H1 (cell line): Measurements from ENCODE around the gene PIP5K1B. TPM values are rescaled to one million over a fixed set of nuclear protein-coding genes. Genes with fewer than 3 reads are reported as not detected.

ENCODE experiments used
- CTCF ChIA-PET: fragments of 300-600 bp; sonication (Branson Sonifier 250); formaldehyde crosslinking; loops from one replicate; lab custom pipeline; 2021; ENCODE audit not compliant: partially characterized antibody; lab: Charles Lee
- POLR2A ChIA-PET: fragments of 300-600 bp; sonication (Branson Sonifier 250); formaldehyde crosslinking; loops from one replicate; lab custom pipeline; 2021; ENCODE audit warnings: inconsistent platforms; ENCODE audit not compliant: partially characterized antibody; lab: Charles Lee
- DNase-seq, 2 experiments: peaks; one replicate each; pipeline versions ENCODE4 v3.0.0 to v3.0.0-alpha.2; 2010 to 2022; ENCODE audit warnings: low spot score in 2 of 2, low read depth in 1 of 2, mixed read lengths in 1 of 2
- FAIRE-seq: peaks from 2 replicates; lab custom pipeline; 2011; peaks lifted over from hg19 to GRCh38; lab: Jason Lieb, UNC
- H2AFZ ChIP-seq: 2 replicates; pipeline ENCODE4 v1.8.1; 2012; ENCODE audit warnings: low read length, inconsistent platforms
- H2AK5ac ChIP-seq: 2 replicates; pipeline ENCODE4 v1.6.1; 2013; ENCODE audit warnings: low read depth, low read length
- H2BK120ac ChIP-seq: replicated peaks from 2 replicates; pipeline ENCODE3; 2013; ENCODE audit warnings: low read depth, low read length, inconsistent platforms
- H2BK12ac ChIP-seq: 2 replicates; pipeline ENCODE4 v1.6.1; 2013; ENCODE audit warnings: low read depth, low read length
- H2BK15ac ChIP-seq: 2 replicates; pipeline ENCODE4 v1.6.1; 2013; ENCODE audit warnings: low read length
- H2BK20ac ChIP-seq: 2 replicates; pipeline ENCODE4 v1.6.1; 2013; ENCODE audit warnings: low read length
- H2BK5ac ChIP-seq: 2 replicates; pipeline ENCODE4 v1.6.1; 2013; ENCODE audit warnings: low read depth, low read length
- H3K14ac ChIP-seq: 2 replicates; pipeline ENCODE4 v1.6.1; 2013; ENCODE audit warnings: inconsistent platforms; ENCODE audit not compliant: insufficient read length
- H3K18ac ChIP-seq: 2 replicates; pipeline ENCODE4 v1.6.1; 2013; ENCODE audit warnings: low read length; ENCODE audit errors: extremely low read depth
- H3K23ac ChIP-seq: 2 replicates; pipeline ENCODE4 v1.6.1; 2013; ENCODE audit warnings: inconsistent platforms; ENCODE audit not compliant: insufficient read length
- H3K23me2 ChIP-seq: 2 replicates; pipeline ENCODE4 v1.6.1; 2013; ENCODE audit warnings: low read depth, low read length
- H3K27ac ChIP-seq: 2 replicates; pipeline ENCODE4 v1.6.1; 2011; ENCODE audit warnings: low read depth, low read length, inconsistent platforms
- H3K27me3 ChIP-seq, 4 experiments: replicated peaks in 1 of 4; 1 replicate in 1 of 4; 2 replicates in 3 of 4; pipeline versions ENCODE4 v1.6.1 to v1.8.1; 2011 to 2013; ENCODE audit warnings: low read length in 3 of 4, mild to moderate bottlenecking in 3 of 4, inconsistent platforms in 2 of 4, mixed read lengths in 2 of 4, moderate library complexity in 1 of 4; ENCODE audit not compliant: control insufficient read depth in 3 of 4, insufficient read depth in 3 of 4; ENCODE audit errors: extremely low read depth in 1 of 4
- H3K36me3 ChIP-seq, 4 experiments: 2 replicates each; pipeline versions ENCODE4 v1.6.1 to v1.8.1; 2011 to 2013; ENCODE audit warnings: mild to moderate bottlenecking in 4 of 4, low read length in 3 of 4, moderate library complexity in 2 of 4, control low read depth in 1 of 4, inconsistent platforms in 1 of 4; ENCODE audit not compliant: insufficient read depth in 4 of 4, control insufficient read depth in 2 of 4
- H3K4ac ChIP-seq: replicated peaks from 2 replicates; pipeline ENCODE3; 2013; ENCODE audit warnings: low read length, low read depth, mixed read lengths, inconsistent platforms; ENCODE audit not compliant: insufficient read length
- H3K4me1 ChIP-seq, 4 experiments: replicated peaks in 1 of 4; 1 replicate in 1 of 4; 2 replicates in 3 of 4; pipeline versions ENCODE4 v1.6.1 to v1.8.1; 2011 to 2013; ENCODE audit warnings: low read length in 3 of 4, inconsistent platforms in 2 of 4, mixed read lengths in 1 of 4; ENCODE audit not compliant: insufficient read depth in 4 of 4, control insufficient read depth in 3 of 4
- H3K4me2 ChIP-seq, 2 experiments: 2 replicates each; pipeline versions ENCODE4 v1.6.1 to v1.8.1; 2011 to 2013; ENCODE audit warnings: low read depth in 2 of 2, low read length in 2 of 2, control low read depth in 1 of 2, inconsistent platforms in 1 of 2, mild to moderate bottlenecking in 1 of 2; ENCODE audit not compliant: insufficient read depth in 1 of 2
- H3K4me3 ChIP-seq, 4 experiments: fragments of 200-600, 300-600 bp in 1 of 4; sonication (generic), shearing (Covaris generic), sonication (Bioruptor Twin) in 1 of 4; 2 replicates each; pipeline versions ENCODE4 v1.5.1 to v1.8.1; 2011 to 2016; ENCODE audit warnings: low read length in 4 of 4, low read depth in 3 of 4, control low read depth in 2 of 4, inconsistent platforms in 2 of 4, mild to moderate bottlenecking in 2 of 4, mixed read lengths in 1 of 4, moderate library complexity in 1 of 4; ENCODE audit not compliant: insufficient read depth in 2 of 4; ENCODE audit errors: extremely low read depth in 1 of 4
- H3K56ac ChIP-seq: replicated peaks from 2 replicates; pipeline ENCODE3; 2013; ENCODE audit warnings: low read depth, mild to moderate bottlenecking, mixed read lengths, low read length, inconsistent platforms; ENCODE audit not compliant: insufficient read length
- H3K79me1 ChIP-seq: 2 replicates; pipeline ENCODE4 v1.6.1; 2013; ENCODE audit warnings: low read depth, low read length, control low read depth
- H3K79me2 ChIP-seq, 2 experiments: 2 replicates each; pipeline versions ENCODE4 v1.6.1 to v1.8.1; 2012 to 2013; ENCODE audit warnings: low read length in 2 of 2, mild to moderate bottlenecking in 2 of 2, inconsistent platforms in 1 of 2; ENCODE audit not compliant: insufficient read depth in 2 of 2, control insufficient read depth in 1 of 2
- H3K9ac ChIP-seq, 4 experiments: replicated peaks in 1 of 4; 1 replicate in 1 of 4; 2 replicates in 3 of 4; pipeline versions ENCODE4 v1.6.1 to v1.8.1; 2011 to 2013; ENCODE audit warnings: low read depth in 3 of 4, low read length in 3 of 4, control low read depth in 2 of 4, mild to moderate bottlenecking in 2 of 4, moderate library complexity in 2 of 4, inconsistent platforms in 1 of 4; ENCODE audit errors: extremely low read depth in 1 of 4
- H3K9me3 ChIP-seq, 2 experiments: 2 replicates each; pipeline versions ENCODE4 v1.6.1 to v1.8.1; 2012 to 2013; ENCODE audit warnings: mild to moderate bottlenecking in 2 of 2, moderate library complexity in 2 of 2, control low read depth in 1 of 2, inconsistent platforms in 1 of 2, low read depth in 1 of 2, low read length in 1 of 2, mixed read lengths in 1 of 2; ENCODE audit not compliant: insufficient read depth in 2 of 2
- H4K20me1 ChIP-seq, 2 experiments: replicated peaks in 1 of 2; 2 replicates each; pipeline versions ENCODE3 to v1.8.1; 2011 to 2013; ENCODE audit warnings: inconsistent platforms in 2 of 2, low read length in 2 of 2, mild to moderate bottlenecking in 1 of 2; ENCODE audit not compliant: insufficient read depth in 2 of 2, control insufficient read depth in 1 of 2
- H4K5ac ChIP-seq: 2 replicates; pipeline ENCODE4 v1.6.1; 2013; ENCODE audit warnings: low read length, low read depth, mixed read lengths, inconsistent platforms; ENCODE audit not compliant: insufficient read length
- H4K8ac ChIP-seq: 2 replicates; pipeline ENCODE4 v1.8.0; 2013; ENCODE audit warnings: mild to moderate bottlenecking, moderate library complexity, low read length, inconsistent platforms; ENCODE audit not compliant: insufficient read depth; ENCODE audit errors: extremely low read depth
- H4K91ac ChIP-seq: replicated peaks from 2 replicates; pipeline ENCODE3; 2013; ENCODE audit warnings: low read length, mixed read lengths, inconsistent platforms; ENCODE audit not compliant: insufficient read length
- ATF3 ChIP-seq: IDR thresholded peaks from 2 replicates; pipeline ENCODE4 v1.6.1; 2011; ENCODE audit warnings: low read depth, mild to moderate bottlenecking, low read length; ENCODE audit not compliant: insufficient read depth
- CEBPB ChIP-seq: IDR thresholded peaks from 2 replicates; pipeline ENCODE4 v1.6.1; 2012; ENCODE audit warnings: low read depth, low read length
- CTCF ChIP-seq, 3 experiments: IDR thresholded peaks; 1 replicate in 2 of 3; 2 replicates in 1 of 3; pipeline versions ENCODE4 v1.5.1 to v1.6.1; 2011; ENCODE audit warnings: low read length in 3 of 3, mild to moderate bottlenecking in 3 of 3, inconsistent platforms in 2 of 3, low read depth in 1 of 3, moderate library complexity in 1 of 3; ENCODE audit not compliant: insufficient read depth in 1 of 3; ENCODE audit errors: control extremely low read depth in 1 of 3
- GTF2F1 ChIP-seq: IDR thresholded peaks from 2 replicates; pipeline ENCODE4 v1.6.1; 2012; ENCODE audit warnings: low read depth, low read length, improper control_type of control experiment, borderline replicate concordance
- KDM5A ChIP-seq: fragments of 200-600 bp; IDR thresholded peaks from 2 replicates; pipeline ENCODE4 v1.7.1; 2012; ENCODE audit warnings: mild to moderate bottlenecking, low read length, inconsistent platforms, mixed read lengths
- RAD21 ChIP-seq, 2 experiments: IDR thresholded peaks in 1 of 2; conservative IDR thresholded peaks in 1 of 2; 2 replicates each; pipeline ENCODE4 v1.6.1; 2011; ENCODE audit warnings: low read depth in 2 of 2, low read length in 2 of 2, improper control_type of control experiment in 1 of 2, inconsistent platforms in 1 of 2, mild to moderate bottlenecking in 1 of 2, moderate library complexity in 1 of 2
- SIN3A ChIP-seq, 2 experiments: IDR thresholded peaks in 1 of 2; conservative IDR thresholded peaks in 1 of 2; 2 replicates each; pipeline ENCODE4 v1.6.1; 2011 to 2012; ENCODE audit warnings: low read length in 2 of 2, improper control_type of control experiment in 1 of 2, low read depth in 1 of 2, mild to moderate bottlenecking in 1 of 2
- SIX5 ChIP-seq: IDR thresholded peaks from 2 replicates; pipeline ENCODE4 v1.6.1; 2011; ENCODE audit warnings: mild to moderate bottlenecking, low read depth, low read length
- YY1 ChIP-seq: IDR thresholded peaks from 2 replicates; pipeline ENCODE4 v1.6.1; 2011; ENCODE audit warnings: low read depth, mild to moderate bottlenecking, low read length
- ZNF274 ChIP-seq: IDR thresholded peaks from 2 replicates; pipeline ENCODE4 v1.7.0; 2012; ENCODE audit warnings: low read length, borderline replicate concordance; ENCODE audit errors: extremely low read depth
- WGBS, 2 experiments: shearing (Covaris generic) in 1 of 2; methylation state at CpG; one replicate each; pipeline versions ENCODE4 v1.1.6 to v1.1.7; 2013 to 2015; ENCODE audit warnings: low lambda C conversion rate in 2 of 2, mixed read lengths in 2 of 2, inconsistent platforms in 1 of 2, low coverage in 1 of 2, missing lambda C conversion rate in 1 of 2; ENCODE audit not compliant: insufficient replicate concordance in 2 of 2, insufficient coverage in 1 of 2, insufficient read length in 1 of 2; ENCODE audit errors: extremely low coverage in 1 of 2, missing lambda C conversion rate in 1 of 2; 5-methylcytosine and 5-hydroxymethylcytosine counted together
- polyA plus RNA-seq, 7 experiments: library from polyadenylated mRNA; depleted of rRNA in 3 of 7; stranded (reverse) in 5 of 7; unstranded in 2 of 7; fragments of >200 nt in 5 of 7; fragments of 200-250 nt in 2 of 7; gene quantifications; 1 replicate in 5 of 7; 2 replicates in 1 of 7; 4 replicates in 1 of 7; pipeline versions ENCODE4 v1.2.1 to v1.2.3, GENCODE V29; 2011 to 2013; ENCODE audit warnings: missing spikeins in 2 of 7, mixed read lengths in 2 of 7
- total RNA-seq: library from RNA; stranded (reverse); fragmentation: NEBNext Ultra II Directional; extraction: Animal tissue kit (Norgen Biotek cat#: 25700); gene quantifications from 2 replicates; pipeline ENCODE4 v1.2.1, GENCODE V29; 2021

The PIP5K1B gene
- total and polyA plus RNA-seq, 2 of the 8 experiments (the other 6 are each of a cell fraction or from before 2014, with no cell fraction given), result 4.7 to 7.7 TPM

- Histone ChIP-seq H3K79me1 (no peaks in the 10 kb centered on the region), H3K4me1 (0 out of 7 replicates have a peak, but pooled peaks cover 0 to 2% (median 0%) of the 10 kb centered on the region in 4 experiments), H4K8ac (no peak overlapping the region), H3K36me3 (no peaks in the 10 kb centered on the region), H3K9me3 (no peaks in the 10 kb centered on the region), H4K20me1 (no peaks in the 10 kb centered on the region), H2BK5ac (no peak overlapping the region), H2BK15ac (no peak overlapping the region), H3K79me2 (no peaks in the 10 kb centered on the region), H3K4ac (no peak overlapping the region), H2BK20ac (no peak overlapping the region), H3K56ac (no peak overlapping the region), H3K4me3 (no peak overlapping the region), H2BK120ac (no peak overlapping the region), H4K5ac (no peak overlapping the region), H2AFZ (no peak overlapping the region), H4K91ac (no peak overlapping the region), H3K23me2 (no peaks in the 10 kb centered on the region; the same call in 1 of the 2 replicates), H2BK12ac (no peak overlapping the region; the same call in 1 of the 2 replicates), H3K27ac (no peak overlapping the region), H3K27me3 (no peaks in the 10 kb centered on the region), H3K18ac (no peak overlapping the region), H3K23ac (no peak overlapping the region), H3K9ac (no peak overlapping the region), H3K14ac (no peak overlapping the region), H3K4me2 (no peak overlapping the region), H2AK5ac (no peak overlapping the region)
- DNase-seq (no peak), FAIRE-seq (peak; percentile 7)
- ChIA-PET CTCF (interaction anchor here (0.7 to 1.0 kb wide), 2 partner anchors 22 to 107 kb away, joined by 3 to 4 read pairs; no protein-coding TSS in a partner anchor), POLR2A (interaction anchor here (0.7 kb wide), 1 partner anchor 15 kb away, joined by 3 read pairs; no protein-coding TSS in a partner anchor)
- WGBS, 2 experiments, result 72% methylated on average over 6 of the region's 6 CpGs; no CpG with 5 or more reads in 1 of the 2 experiments
- TF ChIP-seq RAD21 (IDR thresholded peaks at IDR 0.05 in 1 of 2, conservative IDR thresholded peaks at IDR 0.05 in 1 of 2; ENCODE audit: low read depth in 2 of 2, low read length in 2 of 2), result no peak
- 0 out of 2 replicates have a peak, but pooled peaks have one; percentile 2 for TF ChIP-seq ATF3
- TF ChIP-seq SIN3A (conservative IDR thresholded peaks at IDR 0.05 in 1 of 2, IDR thresholded peaks at IDR 0.05 in 1 of 2; ENCODE audit: low read depth in 1 of 2, low read length in 2 of 2), result no peak
- no peak for TF ChIP-seq SIX5
- no peak for TF ChIP-seq YY1
- TF ChIP-seq CEBPB, result no peak
- TF ChIP-seq GTF2F1, result no peak
- no peak for TF ChIP-seq CTCF (IDR thresholded peaks at IDR 0.05; ENCODE audit: control extremely low read depth in 1 of 3, insufficient read depth in 1 of 3, low read depth in 1 of 3, low read length in 3 of 3)
- no peak for TF ChIP-seq ZNF274
- TF ChIP-seq KDM5A, result no peak
These were observed 15.0 kb upstream of the PIP5K1B start for GRCh38 chr9:68690088-68690487.
